Endodermal cell (in vitro differentiated cells): ENCODE measurements around the gene LRRC23. TPM values are rescaled to one million over a fixed set of nuclear protein-coding genes. Genes with fewer than 3 reads are reported as not detected.

Experiments used
- DNase-seq: peaks from one replicate; pipeline ENCODE4 v3.0.0-alpha.2; 2017
- H3K27ac ChIP-seq: 2 replicates; pipeline ENCODE4 v1.5.1; 2013; ENCODE audit warnings: mild to moderate bottlenecking, low read depth, low read length, moderate library complexity
- H3K27me3 ChIP-seq: 2 replicates; pipeline ENCODE4 v1.6.1; 2013; ENCODE audit warnings: mild to moderate bottlenecking, low read length, moderate library complexity; ENCODE audit not compliant: insufficient read depth, control insufficient read depth, poor library complexity, severe bottlenecking
- H3K36me3 ChIP-seq: 2 replicates; pipeline ENCODE4 v1.7.0; 2013; ENCODE audit warnings: mild to moderate bottlenecking, low read length, moderate library complexity; ENCODE audit not compliant: control insufficient read depth, insufficient read depth
- H3K4me1 ChIP-seq: one replicate; pipeline ENCODE4 v1.7.0; 2013; ENCODE audit warnings: low read length; ENCODE audit not compliant: control insufficient read depth, insufficient read depth
- H3K4me3 ChIP-seq: 2 replicates; pipeline ENCODE4 v1.5.1; 2013; ENCODE audit warnings: mild to moderate bottlenecking, low read length, moderate library complexity
- H3K9ac ChIP-seq: 2 replicates; pipeline ENCODE4 v1.6.1; 2013; ENCODE audit warnings: mild to moderate bottlenecking, low read length, moderate library complexity; ENCODE audit not compliant: poor library complexity, severe bottlenecking; ENCODE audit errors: extremely low read depth
- H3K9me3 ChIP-seq: 2 replicates; pipeline ENCODE4 v1.6.1; 2013; ENCODE audit warnings: mild to moderate bottlenecking, low read length, moderate library complexity; ENCODE audit not compliant: control insufficient read depth
- H3K27ac Mint-ChIP-seq: 2 replicates; pipeline ENCODE4 v1.8.0; 2020; ENCODE audit warnings: mixed read lengths
- H3K27me3 Mint-ChIP-seq: 2 replicates; pipeline ENCODE4 v1.8.0; 2021; ENCODE audit warnings: mild to moderate bottlenecking, mixed read lengths; ENCODE audit not compliant: insufficient read depth
- H3K36me3 Mint-ChIP-seq: 2 replicates; pipeline ENCODE4 v1.8.0; 2020; ENCODE audit warnings: low read depth, mixed read lengths
- H3K4me1 Mint-ChIP-seq: 2 replicates; pipeline ENCODE4 v1.8.0; 2020; ENCODE audit warnings: mixed read lengths
- H3K4me3 Mint-ChIP-seq: 2 replicates; pipeline ENCODE4 v1.8.0; 2020; ENCODE audit warnings: mild to moderate bottlenecking, moderate library complexity, mixed read lengths
- H3K9me3 Mint-ChIP-seq: 2 replicates; pipeline ENCODE4 v1.8.0; 2020; ENCODE audit warnings: mild to moderate bottlenecking, mixed read lengths
- CTCF ChIP-seq: fragments of 200-600 bp; sonication (generic); conservative IDR thresholded peaks from 2 replicates; pipeline ENCODE4 v1.5.0; 2021; ENCODE audit warnings: antibody characterized with exemption, mild to moderate bottlenecking
- WGBS, 2 experiments: methylation state at CpG; one replicate each; pipeline versions ENCODE4 v1.1.5 to v1.1.7; 2013; ENCODE audit warnings: missing lambda C conversion rate in 2 of 2, mixed read lengths in 1 of 2; ENCODE audit not compliant: insufficient coverage in 1 of 2, insufficient read length in 1 of 2; 5-methylcytosine and 5-hydroxymethylcytosine counted together
- total RNA-seq, 2 donors: library from RNA; stranded (reverse); fragmentation: NEBNext Ultra II Directional in 1 of 2; extraction: Animal tissue kit (Norgen Biotek cat#: 25700) in 1 of 2; gene quantifications; 2 replicates in 1 of 2; 3 replicates in 1 of 2; pipeline ENCODE4 v1.2.1, GENCODE V29; 2021

The LRRC23 gene
- total RNA-seq, 2 donors from 2014 or later, result 7.8 to 11.5 TPM

- Histone ChIP-seq H3K36me3 (peaks cover 87% of the 10 kb centered on the region), H3K9ac (no peak overlapping the region), H3K27ac (no peak overlapping the region), H3K4me1 (no peaks in the 10 kb centered on the region), H3K9me3 (no peaks in the 10 kb centered on the region), H3K27me3 (no peaks in the 10 kb centered on the region), H3K4me3 (no peak overlapping the region)
- Mint-ChIP-seq H3K9me3 (no peaks in the 10 kb centered on the region), H3K27me3 (no peaks in the 10 kb centered on the region), H3K36me3 (peaks cover 94% of the 10 kb centered on the region), H3K4me1 (no peaks in the 10 kb centered on the region), H3K27ac (no peak overlapping the region), H3K4me3 (no peak overlapping the region)
- no peak for DNase-seq
- 96 to 97% methylated on average over 9 of the region's 9 CpGs for WGBS, 2 experiments
- no peak for TF ChIP-seq CTCF
These were observed 44.5 kb upstream of the LRRC23 start for GRCh38 chr12:6860116-6860515.

GRCh38 chr12:6860942-6861341, 43.7 kb upstream of the LRRC23 start:
- WGBS, 2 experiments, result 90 to 94% methylated on average over 5 to 7 of the region's 7 CpGs
- H3K27ac ChIP-seq, result no peak overlapping the region
- no peak overlapping the region for H3K9ac ChIP-seq
- H3K36me3 ChIP-seq, result peaks cover 88% of the 10 kb centered on the region
- H3K4me1 ChIP-seq, result no peaks in the 10 kb centered on the region
- Mint-ChIP-seq H3K36me3 (peaks cover 96% of the 10 kb centered on the region), H3K27me3 (no peaks in the 10 kb centered on the region), H3K4me1 (peaks cover 5% of the 10 kb centered on the region), H3K27ac (no peak overlapping the region), H3K4me3 (no peak overlapping the region), H3K9me3 (no peaks in the 10 kb centered on the region)
- TF ChIP-seq CTCF, result no peak
- H3K27me3 ChIP-seq, result no peaks in the 10 kb centered on the region
- no peak overlapping the region for H3K4me3 ChIP-seq
- no peaks in the 10 kb centered on the region for H3K9me3 ChIP-seq
- DNase-seq, result no peak

GRCh38 chr12:6861391-6861790, 43.2 kb upstream of the LRRC23 start:
- Histone ChIP-seq H3K4me3 (no peak overlapping the region), H3K4me1 (no peaks in the 10 kb centered on the region), H3K9me3 (no peaks in the 10 kb centered on the region), H3K27me3 (no peaks in the 10 kb centered on the region), H3K27ac (no peak overlapping the region), H3K36me3 (peaks cover 84% of the 10 kb centered on the region), H3K9ac (no peak overlapping the region)
- Mint-ChIP-seq H3K36me3 (peaks cover 95% of the 10 kb centered on the region), H3K27me3 (no peaks in the 10 kb centered on the region), H3K4me3 (no peak overlapping the region), H3K9me3 (no peaks in the 10 kb centered on the region), H3K27ac (no peak overlapping the region), H3K4me1 (peaks cover 9% of the 10 kb centered on the region)
- WGBS, 2 experiments, result 93 to 94% methylated on average over 9 of the region's 9 CpGs
- no peak for DNase-seq
- TF ChIP-seq CTCF, result no peak
